NB4 (cell line): ENCODE data around the gene DENND4B.

Experiments used
- CTCF ChIP-seq: IDR thresholded peaks from one replicate; pipeline ENCODE4 v1.5.1; 2012; ENCODE audit warnings: low read depth, low read length
- MYC ChIP-seq: IDR thresholded peaks from 2 replicates; pipeline ENCODE4 v1.6.1; 2011; ENCODE audit warnings: low read depth, low read length
- POLR2A ChIP-seq: IDR thresholded peaks from 2 replicates; pipeline ENCODE4 v1.6.1; 2011; ENCODE audit warnings: mild to moderate bottlenecking; ENCODE audit not compliant: insufficient read length; ENCODE audit errors: extremely low read depth

- TF ChIP-seq CTCF: no peak
- TF ChIP-seq MYC: no peak
- no peak for TF ChIP-seq POLR2A
These were observed 13.1 kb downstream of the DENND4B start for GRCh38 chr1:153933430-153933829.
